ENCODE measurements around the gene NAA40. TPM values are rescaled to one million over a fixed set of nuclear protein-coding genes. Genes with fewer than 3 reads are reported as not detected.

The NAA40 gene
- total and polyA plus RNA-seq, 2 of the 4 experiments (the other 2 are of a cell fraction), result 15.2 to 24.7 TPM

GRCh38 chr11:63969461-63969860, 30.7 kb downstream of the NAA40 start:
- Histone ChIP-seq H3K4me2 (ENCODE audit: low read depth, low read length) (no peak overlapping the region), H3K9ac (ENCODE audit: low read depth, low read length) (no peak overlapping the region), H4K5ac (ENCODE audit: low read depth, low read length) (no peak overlapping the region), H3K79me1 (ENCODE audit: low read depth in 1 of 2, low read length in 2 of 2) (no peaks in the 10 kb centered on the region), H3K18ac (ENCODE audit: low read depth, low read length) (no peak overlapping the region), H3K9me1 (ENCODE audit: insufficient read depth, low read length) (no peaks in the 10 kb centered on the region), H3K14ac (replicated peaks; ENCODE audit: low read depth, low read length) (no peak overlapping the region), H3K4me3 (ENCODE audit: insufficient read depth, low read depth, low read length) (no peak overlapping the region), H3K4me1 (ENCODE audit: control insufficient read depth, insufficient read depth, low read length) (no peaks in the 10 kb centered on the region), H2BK20ac (ENCODE audit: low read depth, low read length) (no peak overlapping the region), H3K36me3 (ENCODE audit: control insufficient read depth, insufficient read depth, low read length) (no peaks in the 10 kb centered on the region), H2BK5ac (ENCODE audit: low read depth, low read length, poor library complexity, severe bottlenecking) (no peak overlapping the region), H3K27ac (ENCODE audit: insufficient read depth, low read length) (no peak overlapping the region), H3K56ac (ENCODE audit: extremely low read depth, insufficient read depth, low read length) (no peak overlapping the region), H4K91ac (ENCODE audit: insufficient read depth, low read depth, low read length) (no peak overlapping the region), H2AFZ (replicated peaks; ENCODE audit: low read length, poor library complexity) (no peak overlapping the region), H2AK5ac (ENCODE audit: low read depth, low read length) (no peak overlapping the region), H3K9me3 (ENCODE audit: control insufficient read depth, insufficient read depth, low read length) (no peaks in the 10 kb centered on the region), H2AK9ac (replicated peaks; ENCODE audit: low read depth, low read length, poor library complexity) (no peak overlapping the region), H3K4ac (ENCODE audit: low read depth, low read length) (no peak overlapping the region), H2BK120ac (ENCODE audit: low read depth, low read length) (no peak overlapping the region), H3K23ac (ENCODE audit: low read depth, low read length) (no peak overlapping the region), H3K27me3 (ENCODE audit: control insufficient read depth, insufficient read depth, low read length) (no peaks in the 10 kb centered on the region), H2BK15ac (ENCODE audit: low read depth, low read length) (no peak overlapping the region), H4K20me1 (ENCODE audit: insufficient read depth, low read length) (no peaks in the 10 kb centered on the region), H4K8ac (ENCODE audit: low read depth in 2 of 2, low read length in 2 of 2) (no peak overlapping the region)
- WGBS, 2 experiments (ENCODE audit: extremely low coverage in 2 of 2, insufficient read length in 1 of 2), result no CpG with 5 or more reads among the region's 2 CpGs
- no peak for DNase-seq
- intact Hi-C loops (cut with micrococcal nuclease), result no loop called here
- POLR2A ChIA-PET (ENCODE audit: unreplicated experiment), result no interaction called here
- BruUV-seq (replicated peaks), result no TSS peak
- dilution Hi-C loops (cut with HindIII; ENCODE audit: low sequenced_read_pairs, unreplicated experiment), result no loop called here
- TF ChIP-seq CTCF (conservative IDR thresholded peaks at IDR 0.05; ENCODE audit: low read depth, low read length), result no peak
- TF ChIP-seq MAZ (IDR thresholded peaks at IDR 0.05; ENCODE audit: borderline replicate concordance, low read depth, low read length), result no peak
- no peak for TF ChIP-seq NFE2L2 (IDR thresholded peaks at IDR 0.05; ENCODE audit: low read depth, low read length)
- no peak for TF ChIP-seq USF2 (IDR thresholded peaks at IDR 0.05; ENCODE audit: low read depth, low read length)
- TF ChIP-seq MXI1 (IDR thresholded peaks at IDR 0.05; ENCODE audit: borderline replicate concordance, low read depth, low read length), result no peak
- no peak for TF ChIP-seq CHD1 (IDR thresholded peaks at IDR 0.05; ENCODE audit: low read depth, low read length)
- no peak for TF ChIP-seq SMC3 (IDR thresholded peaks at IDR 0.05; ENCODE audit: low read depth, low read length)
- TF ChIP-seq CEBPB (IDR thresholded peaks at IDR 0.05; ENCODE audit: low read depth, low read length), result no peak
- TF ChIP-seq BHLHE40 (IDR thresholded peaks at IDR 0.05; ENCODE audit: low read depth, low read length), result no peak
- TF ChIP-seq RCOR1 (IDR thresholded peaks at IDR 0.05; ENCODE audit: insufficient replicate concordance, low read length), result no peak
- TF ChIP-seq FOS (IDR thresholded peaks at IDR 0.05; ENCODE audit: low read depth, low read length), result no peak
- no peak for TF ChIP-seq MAFK (IDR thresholded peaks at IDR 0.05; ENCODE audit: low read depth, low read length)
- TF ChIP-seq POLR2A (IDR thresholded peaks at IDR 0.05; ENCODE audit: low read depth, low read length), result no peak
- no peak for TF ChIP-seq ELK1 (IDR thresholded peaks at IDR 0.05; ENCODE audit: borderline replicate concordance, low read depth, low read length)
- no peak for ATAC-seq (ENCODE audit: low read depth)
- in situ Hi-C loops (cut with MboI; ENCODE audit: low sequenced_read_pairs), result no loop called here
- CTCF ChIA-PET, result no interaction called here
